Kidney epithelial cell (primary cell): Measurements from ENCODE around the gene SLFN11. TPM values are rescaled to one million over a fixed set of nuclear protein-coding genes. Genes with fewer than 3 reads are reported as not detected.
"Not testable (repeated sequence)": the region's sequence is repeated elsewhere in the genome, so short reads cannot be mapped to it uniquely, and the experiment has no call there.

Experiments
- DNase-seq: peaks from one replicate; pipeline ENCODE4 v3.0.0-alpha.2; 2010; ENCODE audit warnings: low read depth
- H3K27me3 ChIP-seq: 2 replicates; pipeline ENCODE4 v1.6.0; 2011; ENCODE audit warnings: low read length; ENCODE audit not compliant: control insufficient read depth, insufficient read depth
- H3K36me3 ChIP-seq: 2 replicates; pipeline ENCODE4 v1.5.1; 2011; ENCODE audit warnings: low read length; ENCODE audit not compliant: control insufficient read depth, insufficient read depth
- H3K4me3 ChIP-seq: 2 replicates; pipeline ENCODE4 v1.5.1; 2011; ENCODE audit warnings: low read depth, mild to moderate bottlenecking, control low read depth, low read length
- total RNA-seq: library from RNA; depleted of rRNA; stranded (reverse); fragments of >200 nt; gene quantifications from 2 replicates; pipeline ENCODE4 v1.2.3, GENCODE V29; 2015
- TF ChIP-seq, protein P1 (sequence below): IDR thresholded peaks from 2 replicates; pipeline ENCODE4 v1.5.1; 2011; ENCODE audit warnings: mild to moderate bottlenecking, moderate library complexity, low read length, control low read depth, inconsistent platforms; ENCODE audit not compliant: insufficient read depth, poor library complexity, severe bottlenecking

The SLFN11 gene
- total RNA-seq, 1 donor from 2014 or later: 0.04 TPM

DNA sequence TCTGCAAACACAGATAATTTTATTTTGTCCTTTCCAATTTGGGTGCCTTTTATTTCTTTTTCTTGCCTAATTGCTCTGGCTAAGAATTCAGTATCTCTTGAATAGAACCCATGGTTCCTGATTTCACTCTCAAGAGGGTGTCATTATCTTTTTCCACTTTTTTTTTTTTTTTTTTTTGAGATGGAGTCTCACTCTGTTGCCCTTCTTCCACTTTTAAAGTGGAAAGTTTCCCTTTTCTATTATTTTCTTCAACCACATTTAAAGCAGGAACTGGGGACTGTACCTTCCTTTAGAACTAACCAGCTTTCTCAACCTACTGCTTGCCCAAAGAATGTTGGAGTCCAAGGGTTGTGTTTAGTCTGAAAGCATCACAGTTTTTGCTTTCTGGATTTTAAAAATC, 31.1 kb downstream of the SLFN11 start:
- H3K27me3 ChIP-seq: peaks cover 28% of the 10 kb centered on the region
- TF ChIP-seq, protein P1, sequence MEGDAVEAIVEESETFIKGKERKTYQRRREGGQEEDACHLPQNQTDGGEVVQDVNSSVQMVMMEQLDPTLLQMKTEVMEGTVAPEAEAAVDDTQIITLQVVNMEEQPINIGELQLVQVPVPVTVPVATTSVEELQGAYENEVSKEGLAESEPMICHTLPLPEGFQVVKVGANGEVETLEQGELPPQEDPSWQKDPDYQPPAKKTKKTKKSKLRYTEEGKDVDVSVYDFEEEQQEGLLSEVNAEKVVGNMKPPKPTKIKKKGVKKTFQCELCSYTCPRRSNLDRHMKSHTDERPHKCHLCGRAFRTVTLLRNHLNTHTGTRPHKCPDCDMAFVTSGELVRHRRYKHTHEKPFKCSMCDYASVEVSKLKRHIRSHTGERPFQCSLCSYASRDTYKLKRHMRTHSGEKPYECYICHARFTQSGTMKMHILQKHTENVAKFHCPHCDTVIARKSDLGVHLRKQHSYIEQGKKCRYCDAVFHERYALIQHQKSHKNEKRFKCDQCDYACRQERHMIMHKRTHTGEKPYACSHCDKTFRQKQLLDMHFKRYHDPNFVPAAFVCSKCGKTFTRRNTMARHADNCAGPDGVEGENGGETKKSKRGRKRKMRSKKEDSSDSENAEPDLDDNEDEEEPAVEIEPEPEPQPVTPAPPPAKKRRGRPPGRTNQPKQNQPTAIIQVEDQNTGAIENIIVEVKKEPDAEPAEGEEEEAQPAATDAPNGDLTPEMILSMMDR: no peak
- no peak for DNase-seq
- no peak overlapping the region for H3K4me3 ChIP-seq
- H3K36me3 ChIP-seq: no peaks in the 10 kb centered on the region

DNA sequence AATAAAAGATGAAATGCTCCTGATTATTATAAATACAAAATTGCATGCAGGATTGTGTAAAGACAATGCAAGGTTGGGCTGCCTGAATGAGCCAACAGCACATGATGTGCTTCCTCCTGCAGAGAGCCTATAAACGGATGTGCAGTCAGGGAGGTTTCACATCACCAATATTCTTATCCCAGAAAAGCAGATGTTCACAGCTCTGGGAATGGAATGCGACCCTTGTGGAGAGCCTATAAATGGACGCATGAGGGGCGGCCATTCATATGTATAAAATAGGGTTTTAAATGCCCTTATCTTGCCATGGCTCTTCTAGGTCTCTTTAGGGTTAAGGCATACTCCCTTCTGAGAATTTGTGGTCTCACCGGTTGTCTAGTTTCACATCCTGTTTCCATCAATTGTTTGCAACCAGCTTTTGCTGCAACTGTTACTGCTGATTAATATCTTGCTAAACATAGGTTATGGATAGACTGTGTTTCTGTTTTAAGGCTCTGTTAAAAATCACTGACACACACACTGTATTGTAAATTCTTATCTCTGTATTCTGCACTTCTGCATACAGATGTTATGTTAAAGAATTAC, 31.9 kb downstream of the SLFN11 start:
- Histone ChIP-seq H3K27me3 (peaks cover 24% of the 10 kb centered on the region), H3K4me3 (no peak overlapping the region), H3K36me3 (no peaks in the 10 kb centered on the region)
- DNase-seq: no peak
- TF ChIP-seq, protein P1: no peak

DNA sequence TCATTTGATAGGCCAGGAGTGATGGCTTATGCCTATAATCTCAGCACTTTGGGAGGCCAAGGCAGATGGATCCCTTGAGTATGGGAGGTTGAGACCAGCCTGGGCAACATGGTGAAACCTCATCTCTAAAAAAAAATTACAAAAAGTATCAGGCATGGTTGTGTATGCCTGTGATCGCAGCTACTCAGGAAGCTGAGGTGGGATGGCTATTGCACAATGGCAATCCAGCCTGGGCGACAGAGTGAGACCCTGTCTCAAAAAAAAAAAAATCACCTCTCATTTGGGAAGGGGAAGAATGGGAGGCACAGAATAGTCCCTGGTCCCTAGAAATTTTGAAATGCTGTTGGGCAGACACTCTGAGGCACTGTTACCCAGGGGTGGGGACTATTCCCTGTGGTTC, 35.2 kb downstream of the SLFN11 start:
- TF ChIP-seq, protein P1: no peak
- Histone ChIP-seq H3K4me3 (no peak overlapping the region), H3K36me3 (no peaks in the 10 kb centered on the region), H3K27me3 (no peaks in the 10 kb centered on the region)
- DNase-seq: no peak

DNA sequence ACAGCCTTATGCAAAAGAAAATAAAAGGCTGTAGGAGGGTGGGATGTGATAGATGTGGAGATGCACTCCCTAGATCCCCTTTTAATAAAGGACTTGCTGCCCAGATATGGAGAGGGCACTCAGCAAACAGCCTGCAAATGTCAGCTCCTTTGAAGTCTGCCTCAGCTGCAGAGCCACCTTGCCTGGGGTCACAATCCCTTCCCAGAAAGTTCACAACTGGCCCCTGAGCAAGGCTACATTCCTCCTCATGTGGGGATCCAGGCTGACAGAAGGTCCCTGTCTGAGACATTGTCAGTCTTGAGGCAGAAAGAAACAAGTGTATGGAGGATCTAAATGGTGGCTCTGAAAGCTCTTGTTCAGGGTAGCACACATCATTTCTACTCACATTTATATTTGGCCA, 36.1 kb downstream of the SLFN11 start:
- Histone ChIP-seq H3K27me3 (no peaks in the 10 kb centered on the region), H3K36me3 (no peaks in the 10 kb centered on the region), H3K4me3 (no peak overlapping the region)
- DNase-seq: no peak
- TF ChIP-seq, protein P1: no peak

DNA sequence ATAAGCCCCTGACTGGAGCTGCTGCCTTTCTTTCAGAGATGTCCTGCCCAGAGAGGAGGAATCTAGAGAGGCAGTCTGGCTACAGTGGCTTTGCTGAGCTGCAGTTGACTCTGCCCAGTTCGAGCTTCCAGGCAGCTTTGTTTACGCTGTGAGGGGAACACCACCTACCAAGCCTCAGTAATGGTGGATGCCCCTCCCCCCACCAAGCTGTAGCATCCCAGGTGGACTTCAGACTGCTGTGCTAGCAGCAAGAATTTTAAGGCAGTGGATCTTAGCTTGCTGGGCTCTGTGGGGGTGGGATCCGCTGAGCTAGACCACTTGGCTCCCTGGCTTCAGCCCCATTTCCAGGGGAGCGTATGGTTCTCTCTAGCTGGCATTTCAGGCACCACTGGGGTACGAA, 39.8 kb downstream of the SLFN11 start:
- not testable (repeated sequence) for H3K36me3 ChIP-seq, DNase-seq, H3K4me3 ChIP-seq, H3K27me3 ChIP-seq

DNA sequence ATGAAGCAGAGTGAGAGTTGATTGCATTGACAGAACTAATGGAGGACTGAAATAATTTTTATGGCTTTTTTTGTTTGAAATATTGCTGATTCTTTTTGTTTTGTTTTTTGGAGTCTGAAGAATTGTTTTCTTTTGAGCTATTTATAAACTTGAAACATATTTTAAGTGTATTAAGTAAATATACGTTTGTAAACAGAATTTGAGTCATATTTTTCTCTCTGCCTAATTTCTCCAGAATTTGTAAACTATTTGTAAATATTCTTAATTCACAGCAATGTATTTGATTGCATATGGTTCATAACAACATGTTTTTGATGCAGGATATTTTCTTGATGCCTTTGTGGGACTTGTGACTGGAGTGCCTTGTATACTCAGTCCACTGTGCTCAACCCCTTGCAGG, 50.7 kb downstream of the SLFN11 start:
- no peak for DNase-seq
- Histone ChIP-seq H3K27me3 (no peaks in the 10 kb centered on the region), H3K4me3 (no peak overlapping the region), H3K36me3 (no peaks in the 10 kb centered on the region)
- TF ChIP-seq, protein P1: no peak
